HG02870 (cell line): ENCODE measurements around the gene FAM163B.

Source experiments
- ATAC-seq: cut with Tn5 transposase; IDR thresholded peaks from one replicate; pipeline ENCODE4 v1.9.1; 2021; ENCODE audit warnings: mild to moderate bottlenecking, moderate library complexity; ENCODE audit not compliant: unreplicated experiment

Gene FAM163B

GRCh38 chr9:133609311-133610098 is at the start of gene FAM163B:
Gene FAM163B, minus strand, starts transcription at chr9:133609389. Its CDS starts 29,166 bp downstream, at chr9:133580223.
- ATAC-seq = no peak

GRCh38 chr9:133657120-133657661 is 48.0 kb upstream of the FAM163B start:
- no peak for ATAC-seq

GRCh38 chr9:133656211-133657119 is 47.3 kb upstream of the FAM163B start:
- ATAC-seq = no peak

- no peak for ATAC-seq
These were observed 46.5 kb upstream of the FAM163B start for GRCh38 chr9:133655701-133656100.

- no peak for ATAC-seq
These were observed 45.8 kb upstream of the FAM163B start for GRCh38 chr9:133654736-133655657.

GRCh38 chr9:133653638-133654037 is 44.4 kb upstream of the FAM163B start:
- no peak for ATAC-seq

- no peak for ATAC-seq
These were observed 40.8 kb upstream of the FAM163B start for GRCh38 chr9:133650026-133650425.

- no peak for ATAC-seq
These were observed 40.0 kb upstream of the FAM163B start for GRCh38 chr9:133649194-133649593.

- ATAC-seq = no peak
These were observed 38.7 kb upstream of the FAM163B start for GRCh38 chr9:133647765-133648469.

GRCh38 chr9:133647148-133647547 is 38.0 kb upstream of the FAM163B start:
- no peak for ATAC-seq

- ATAC-seq = no peak
These were observed 36.0 kb upstream of the FAM163B start for GRCh38 chr9:133645021-133645765.

GRCh38 chr9:133643978-133644760 is 35.0 kb upstream of the FAM163B start:
- ATAC-seq = no peak

- ATAC-seq = no peak
These were observed 34.2 kb upstream of the FAM163B start for GRCh38 chr9:133643362-133643755.

- ATAC-seq = no peak
These were observed 33.6 kb upstream of the FAM163B start for GRCh38 chr9:133642708-133643361.

GRCh38 chr9:133641861-133642595 is 32.8 kb upstream of the FAM163B start:
- ATAC-seq = no peak

GRCh38 chr9:133641396-133641655 is 32.1 kb upstream of the FAM163B start:
- no peak for ATAC-seq

- no peak for ATAC-seq
These were observed 31.6 kb upstream of the FAM163B start for GRCh38 chr9:133640580-133641395.
